ENCODE data around the gene GSAP. TPM values are rescaled to one million over a fixed set of nuclear protein-coding genes. Genes with fewer than 3 reads are reported as not detected.
"Not testable (repeated sequence)": the region's sequence is repeated elsewhere in the genome, so short reads cannot be mapped to it uniquely, and the experiment has no call there.

Gene GSAP
- polyA plus RNA-seq, 3 donors from 2014 or later: 24.6 to 85.4 (median 55.5) TPM

GRCh38 chr7:77295549-77295948, 120.6 kb downstream of the GSAP start:
- DNase-seq: no peak
- H3K27me3 Mint-ChIP-seq (ENCODE audit: low read depth in 3 of 3): peaks cover 0 to 2% (median 1%) of the 10 kb centered on the region in 3 donors
- peaks cover 2 to 12% of the 10 kb centered on the region in 2 donors for H3K4me1 Mint-ChIP-seq
- peaks cover 18 to 34% (median 28%) of the 10 kb centered on the region in 6 donors for H3K9me3 Mint-ChIP-seq
- H3K27ac Mint-ChIP-seq: peak overlapping the region in 2 of 6 donors; percentile 57 to 62
- no peak overlapping the region for H3K4me3 Mint-ChIP-seq
- H3K36me3 Mint-ChIP-seq: peaks cover 37 to 58% (median 55%) of the 10 kb centered on the region in 3 donors

GRCh38 chr7:77293046-77293445, 123.1 kb downstream of the GSAP start:
- Mint-ChIP-seq H3K27me3 (ENCODE audit: low read depth in 3 of 3) (peaks cover 0 to 1% (median 0%) of the 10 kb centered on the region in 3 donors), H3K27ac (peak overlapping the region in 3 of 6 donors; percentile 9 to 24 (median 23)), H3K4me3 (no peak overlapping the region), H3K36me3 (peaks cover 31 to 64% (median 51%) of the 10 kb centered on the region in 3 donors), H3K4me1 (peaks cover 2 to 12% of the 10 kb centered on the region in 2 donors), H3K9me3 (peaks cover 0 to 17% (median 13%) of the 10 kb centered on the region in 6 donors)
- DNase-seq: no peak

- peaks cover 0 to 2% (median 0%) of the 10 kb centered on the region in 6 donors for H3K9me3 Mint-ChIP-seq
- peaks cover 0 to 3% (median 0%) of the 10 kb centered on the region in 3 donors for H3K27me3 Mint-ChIP-seq (ENCODE audit: low read depth in 3 of 3)
- DNase-seq: no peak
- no peak overlapping the region for H3K27ac Mint-ChIP-seq
- H3K4me3 Mint-ChIP-seq: no peak overlapping the region
- peaks cover 27 to 67% (median 52%) of the 10 kb centered on the region in 3 donors for H3K36me3 Mint-ChIP-seq
- peaks cover 2 to 12% of the 10 kb centered on the region in 2 donors for H3K4me1 Mint-ChIP-seq
Measured at GRCh38 chr7:77290425-77290824, 125.7 kb downstream of the GSAP start.

GRCh38 chr7:77289387-77289786, 126.8 kb downstream of the GSAP start:
- Mint-ChIP-seq H3K4me1 (peaks cover 2 to 12% of the 10 kb centered on the region in 2 donors), H3K4me3 (no peak overlapping the region), H3K27me3 (ENCODE audit: low read depth in 3 of 3) (peaks cover 0 to 3% (median 0%) of the 10 kb centered on the region in 3 donors), H3K27ac (no peak overlapping the region), H3K9me3 (peaks cover 0 to 2% (median 0%) of the 10 kb centered on the region in 6 donors), H3K36me3 (peaks cover 30 to 73% (median 57%) of the 10 kb centered on the region in 3 donors)
- DNase-seq: no peak

DNA sequence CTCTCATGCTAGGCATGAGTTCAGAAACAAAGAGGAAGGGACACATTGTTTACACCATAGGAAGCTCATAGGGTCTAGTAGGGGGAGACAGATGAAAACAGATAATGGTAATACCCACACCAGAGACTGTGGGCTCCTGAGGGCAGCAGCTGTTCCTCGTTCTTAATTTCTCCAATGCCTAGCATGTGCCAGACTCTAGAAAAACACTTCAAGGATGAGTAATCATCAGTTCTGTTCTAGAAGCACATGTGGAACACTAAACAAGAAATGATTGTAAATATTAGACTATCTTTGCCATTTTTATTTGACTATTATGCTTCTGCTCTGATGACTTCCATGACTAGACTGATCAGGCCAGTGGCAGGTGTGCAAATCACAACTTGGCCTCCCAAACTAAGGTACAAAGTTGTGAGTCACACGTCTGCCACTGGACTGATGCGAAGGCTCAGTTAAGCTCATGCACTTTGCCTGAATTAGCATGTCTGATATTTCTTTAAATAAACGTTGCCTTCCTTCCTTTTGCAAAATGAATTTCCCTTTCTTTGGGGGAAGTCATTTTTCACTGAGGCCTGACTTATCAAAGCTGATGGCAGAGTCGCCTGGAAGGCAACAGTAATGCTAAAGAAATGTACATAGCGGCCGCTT, 127.4 kb downstream of the GSAP start:
- peaks cover 30 to 75% (median 58%) of the 10 kb centered on the region in 3 donors for H3K36me3 Mint-ChIP-seq
- DNase-seq: no peak
- no peak overlapping the region for H3K27ac Mint-ChIP-seq
- H3K27me3 Mint-ChIP-seq (ENCODE audit: low read depth in 3 of 3): peaks cover 0 to 3% (median 0%) of the 10 kb centered on the region in 3 donors
- H3K9me3 Mint-ChIP-seq: peaks cover 0 to 2% (median 0%) of the 10 kb centered on the region in 6 donors
- peaks cover 2 to 11% of the 10 kb centered on the region in 2 donors for H3K4me1 Mint-ChIP-seq
- H3K4me3 Mint-ChIP-seq: no peak overlapping the region

DNA sequence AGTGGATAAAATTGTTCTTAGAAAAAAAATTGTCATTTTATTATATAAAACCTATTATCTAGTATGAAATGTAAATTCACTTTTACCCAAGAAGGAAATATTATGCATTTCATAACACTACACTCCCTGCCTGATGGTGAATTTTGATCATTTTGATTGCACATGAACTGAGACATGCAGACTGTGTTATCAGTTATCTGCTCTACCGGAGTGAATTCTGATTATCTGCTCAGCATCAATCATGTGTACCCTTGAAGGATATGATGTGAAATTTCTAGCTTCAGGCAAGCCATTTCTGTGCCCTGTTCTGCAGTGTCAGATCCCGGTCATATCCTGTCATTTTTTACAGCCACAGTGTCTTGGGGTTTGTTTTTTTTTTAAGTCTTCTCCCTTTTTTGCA, 131.5 kb downstream of the GSAP start:
- H3K4me1 Mint-ChIP-seq: no peaks in the 10 kb centered on the region
- H3K36me3 Mint-ChIP-seq: peaks cover 26 to 79% (median 70%) of the 10 kb centered on the region in 3 donors
- no peak for DNase-seq
- H3K27me3 Mint-ChIP-seq (ENCODE audit: low read depth in 3 of 3): peaks cover 0 to 3% (median 0%) of the 10 kb centered on the region in 3 donors
- peaks cover 0 to 2% (median 0%) of the 10 kb centered on the region in 6 donors for H3K9me3 Mint-ChIP-seq
- H3K4me3 Mint-ChIP-seq: no peak overlapping the region
- no peak overlapping the region for H3K27ac Mint-ChIP-seq

DNA sequence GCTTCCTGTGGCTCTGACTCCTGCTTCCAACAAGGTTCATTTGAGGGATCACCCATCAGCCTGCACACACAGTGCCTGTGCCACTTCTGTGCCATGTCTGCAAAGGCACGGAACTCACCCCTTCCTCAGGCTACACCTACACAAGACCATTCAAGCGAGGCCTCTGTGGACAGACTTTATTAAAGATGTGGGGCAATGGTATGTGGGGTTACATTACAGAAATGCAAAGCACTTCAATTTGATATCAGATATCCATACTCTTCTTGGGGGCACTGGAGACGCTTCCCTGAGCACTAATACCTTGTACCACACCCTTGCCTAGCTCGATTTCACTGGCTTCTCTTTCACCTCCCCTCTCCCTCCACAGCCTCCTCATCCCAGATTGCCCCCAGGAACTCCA, 132.1 kb downstream of the GSAP start:
- H3K36me3 Mint-ChIP-seq: peaks cover 21 to 75% (median 67%) of the 10 kb centered on the region in 3 donors
- DNase-seq: no peak
- peaks cover 0 to 3% (median 0%) of the 10 kb centered on the region in 3 donors for H3K27me3 Mint-ChIP-seq (ENCODE audit: low read depth in 3 of 3)
- no peak overlapping the region for H3K27ac Mint-ChIP-seq
- H3K4me1 Mint-ChIP-seq: no peaks in the 10 kb centered on the region
- H3K4me3 Mint-ChIP-seq: no peak overlapping the region
- no peaks in the 10 kb centered on the region for H3K9me3 Mint-ChIP-seq

DNA sequence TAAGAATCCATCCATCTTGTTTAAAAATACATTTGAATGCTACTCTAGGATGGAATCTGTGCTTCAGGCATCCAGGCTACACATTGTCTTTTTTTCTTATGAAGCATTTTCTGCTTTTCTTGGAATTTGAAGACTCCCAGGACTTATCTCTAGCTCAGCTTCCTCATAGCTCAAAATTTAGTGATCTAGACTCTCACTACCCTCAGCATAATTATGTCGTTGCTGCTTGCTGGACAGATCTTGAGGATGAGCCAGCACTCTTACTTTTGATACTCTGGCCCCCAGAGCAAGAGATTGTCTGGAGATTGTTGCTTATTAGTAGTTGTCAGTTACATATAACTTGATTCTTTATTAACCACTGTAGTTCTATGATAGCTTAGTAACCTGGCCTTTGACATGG, 133.3 kb downstream of the GSAP start:
- H3K4me1 Mint-ChIP-seq: no peaks in the 10 kb centered on the region
- H3K27me3 Mint-ChIP-seq (ENCODE audit: low read depth in 3 of 3): peaks cover 0 to 3% (median 0%) of the 10 kb centered on the region in 3 donors
- no peak overlapping the region for H3K27ac Mint-ChIP-seq
- no peak overlapping the region for H3K4me3 Mint-ChIP-seq
- H3K9me3 Mint-ChIP-seq: no peaks in the 10 kb centered on the region
- peaks cover 25 to 69% (median 67%) of the 10 kb centered on the region in 3 donors for H3K36me3 Mint-ChIP-seq
- DNase-seq: no peak

DNA sequence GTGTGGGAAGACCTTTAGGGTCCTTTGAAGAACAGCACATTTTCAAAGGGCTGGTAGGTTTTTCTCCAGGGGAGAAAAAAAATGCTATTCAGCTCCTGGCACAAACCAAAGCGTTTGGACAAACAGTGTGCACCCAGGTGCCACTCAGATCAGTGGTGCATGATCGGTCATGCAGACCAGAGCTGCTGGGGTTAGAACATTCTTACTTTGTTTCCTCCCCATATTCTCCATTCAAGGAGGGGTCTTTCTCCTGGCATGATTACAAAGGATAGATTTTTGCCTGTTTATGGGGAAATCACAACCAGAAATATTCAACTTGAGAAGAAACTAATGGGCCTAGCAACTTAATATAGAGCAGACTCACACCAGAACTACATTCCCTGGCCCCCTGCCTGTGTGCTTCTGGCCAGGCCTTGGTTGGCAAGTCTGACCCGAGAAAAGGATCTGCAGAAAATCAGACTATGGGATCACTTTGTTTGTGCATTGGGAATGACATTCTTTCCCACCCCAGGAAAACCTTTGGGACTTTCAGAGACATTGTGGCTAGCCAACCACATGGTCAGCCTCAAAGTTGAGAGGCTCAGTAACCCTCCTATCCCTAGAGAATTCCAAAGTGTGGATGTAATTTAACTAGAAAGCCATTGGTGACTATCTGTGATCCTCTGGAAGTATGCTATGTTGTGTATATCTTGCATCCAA, 134.2 kb downstream of the GSAP start:
- no peak overlapping the region for H3K4me3 Mint-ChIP-seq
- DNase-seq: no peak
- H3K27me3 Mint-ChIP-seq (ENCODE audit: low read depth in 3 of 3): peaks cover 0 to 3% (median 0%) of the 10 kb centered on the region in 3 donors
- H3K4me1 Mint-ChIP-seq: no peaks in the 10 kb centered on the region
- H3K36me3 Mint-ChIP-seq: peaks cover 16 to 59% (median 58%) of the 10 kb centered on the region in 3 donors
- H3K9me3 Mint-ChIP-seq: no peaks in the 10 kb centered on the region
- H3K27ac Mint-ChIP-seq: no peak overlapping the region

GRCh38 chr7:77276120-77276519, 140.0 kb downstream of the GSAP start:
- peaks cover 0 to 2% (median 2%) of the 10 kb centered on the region in 3 donors for H3K27me3 Mint-ChIP-seq (ENCODE audit: low read depth in 3 of 3)
- no peaks in the 10 kb centered on the region for H3K9me3 Mint-ChIP-seq
- peak in 2 of 3 donors; percentile 5 to 16 for DNase-seq
- peak overlapping the region in 3 of 5 donors; percentile 1 to 38 (median 29) for H3K4me3 Mint-ChIP-seq
- peaks cover 12 to 45% (median 43%) of the 10 kb centered on the region in 3 donors for H3K36me3 Mint-ChIP-seq
- peaks cover 16 to 19% of the 10 kb centered on the region in 2 donors for H3K4me1 Mint-ChIP-seq
- H3K27ac Mint-ChIP-seq: peak overlapping the region in 2 of 6 donors; percentile 26 to 69

GRCh38 chr7:77275663-77276062, 140.5 kb downstream of the GSAP start:
- H3K4me1 Mint-ChIP-seq: peaks cover 16 to 19% of the 10 kb centered on the region in 2 donors
- H3K36me3 Mint-ChIP-seq: peaks cover 12 to 49% (median 43%) of the 10 kb centered on the region in 3 donors
- H3K4me3 Mint-ChIP-seq: peak overlapping the region in 1 of 5 donors; percentile 38
- not testable (repeated sequence) for H3K9me3 Mint-ChIP-seq; DNase-seq; H3K27me3 Mint-ChIP-seq (ENCODE audit: low read depth in 3 of 3)
- peak overlapping the region in 3 of 6 donors; percentile 19 to 69 (median 29) for H3K27ac Mint-ChIP-seq

DNA sequence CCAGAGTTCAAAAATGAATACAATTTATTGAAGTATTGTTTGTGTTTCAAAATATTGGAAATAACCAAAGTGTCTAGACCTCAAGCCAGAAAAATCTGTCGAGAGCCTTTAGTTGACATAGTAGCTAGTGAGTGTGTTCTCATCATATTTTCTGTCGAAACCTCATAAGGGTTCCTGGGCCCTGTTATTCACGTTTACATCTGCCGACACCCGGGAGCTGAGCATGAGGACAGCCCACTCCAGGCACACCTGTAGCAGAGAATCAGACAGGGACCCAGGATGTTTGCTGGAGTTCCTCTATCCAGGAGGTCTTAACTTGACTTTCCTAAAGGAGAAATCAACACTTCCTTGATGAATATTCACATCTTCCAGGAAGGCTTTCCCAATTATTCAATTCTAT, 144.4 kb downstream of the GSAP start:
- Mint-ChIP-seq H3K27me3 (ENCODE audit: low read depth in 3 of 3) (peaks cover 2 to 5% (median 2%) of the 10 kb centered on the region in 3 donors), H3K4me1 (peaks cover 19 to 29% of the 10 kb centered on the region in 2 donors), H3K9me3 (no peaks in the 10 kb centered on the region), H3K4me3 (no peak overlapping the region), H3K27ac (no peak overlapping the region), H3K36me3 (peaks cover 4 to 42% (median 26%) of the 10 kb centered on the region in 3 donors)
- no peak for DNase-seq

DNA sequence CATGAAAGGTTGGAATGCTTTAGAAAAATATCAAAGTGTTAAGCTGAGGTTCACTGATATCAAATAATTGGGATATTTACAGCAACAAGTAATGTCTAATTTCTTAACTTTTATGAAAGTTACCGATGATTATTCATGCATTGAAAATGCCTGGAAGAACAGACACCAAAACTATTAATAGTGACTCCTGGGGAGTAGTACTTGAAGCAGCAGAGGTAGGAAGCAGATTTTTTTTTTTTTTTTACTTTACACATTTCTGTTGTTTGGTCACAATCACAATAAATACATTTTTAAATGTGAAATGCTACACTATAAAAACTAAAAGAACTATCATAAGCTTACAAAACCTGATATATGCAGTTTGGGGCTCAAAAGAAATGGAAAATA, 146.1 kb downstream of the GSAP start:
- Mint-ChIP-seq H3K36me3 (peaks cover 0 to 40% (median 32%) of the 10 kb centered on the region in 3 donors), H3K9me3 (no peaks in the 10 kb centered on the region), H3K27me3 (ENCODE audit: low read depth in 3 of 3) (peaks cover 0 to 3% (median 2%) of the 10 kb centered on the region in 3 donors), H3K4me3 (no peak overlapping the region), H3K4me1 (peaks cover 2 to 13% of the 10 kb centered on the region in 2 donors), H3K27ac (peak overlapping the region in 1 of 6 donors; percentile 42)
- DNase-seq: no peak
